Activated CD4-positive, alpha-beta T cell treated with anti-CD3 and anti-CD28 coated beads for 1 hour (primary cell): ENCODE results near the gene RBM28.
"Not testable (repeated sequence)": the region's sequence is repeated elsewhere in the genome, so short reads cannot be mapped to it uniquely, and the experiment has no call there.

Experiments
- DNase-seq: peaks from one replicate; pipeline ENCODE4 v3.0.0-alpha.2; 2020

RBM28 gene

DNA sequence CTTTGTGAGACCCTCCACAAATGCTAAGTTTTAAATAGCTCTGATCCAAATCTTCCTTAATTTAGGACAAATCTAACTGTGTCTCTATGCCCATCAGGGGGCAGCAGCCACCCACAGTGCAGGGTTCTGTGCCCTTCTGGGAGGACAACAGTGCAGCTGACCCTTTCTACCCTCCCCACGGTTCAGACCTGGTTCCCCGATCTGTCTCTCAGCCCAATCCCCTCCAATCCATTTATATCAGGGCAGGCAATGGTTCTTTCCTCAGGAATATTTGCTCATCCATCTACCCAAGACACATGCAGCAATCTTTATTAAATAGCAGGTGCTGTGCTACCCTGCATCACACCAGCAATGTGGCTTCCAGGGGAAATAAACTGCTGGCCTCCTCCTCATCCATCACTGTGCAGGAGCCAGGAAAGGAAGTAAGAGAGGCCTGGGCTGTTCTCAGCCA, 4.0 kb upstream of the RBM28 start:
- DNase-seq = no peak

DNA sequence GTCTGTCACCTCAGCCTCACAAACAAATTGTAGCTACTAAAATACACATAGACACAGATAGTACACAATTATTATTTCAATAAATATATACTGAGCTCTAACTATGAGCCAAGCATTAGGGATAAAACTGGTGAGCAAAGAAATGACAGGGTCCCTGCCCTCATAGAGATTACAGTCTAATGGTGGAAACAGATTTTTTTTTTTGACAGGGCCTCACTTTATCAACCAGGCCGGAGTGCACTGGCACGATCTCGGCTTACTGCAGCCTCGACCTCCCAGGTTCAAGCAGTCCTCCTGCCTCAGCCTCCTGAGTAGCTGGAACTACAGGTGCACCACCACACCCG, 695 bp upstream of the RBM28 start:
- DNase-seq = no peak

DNA sequence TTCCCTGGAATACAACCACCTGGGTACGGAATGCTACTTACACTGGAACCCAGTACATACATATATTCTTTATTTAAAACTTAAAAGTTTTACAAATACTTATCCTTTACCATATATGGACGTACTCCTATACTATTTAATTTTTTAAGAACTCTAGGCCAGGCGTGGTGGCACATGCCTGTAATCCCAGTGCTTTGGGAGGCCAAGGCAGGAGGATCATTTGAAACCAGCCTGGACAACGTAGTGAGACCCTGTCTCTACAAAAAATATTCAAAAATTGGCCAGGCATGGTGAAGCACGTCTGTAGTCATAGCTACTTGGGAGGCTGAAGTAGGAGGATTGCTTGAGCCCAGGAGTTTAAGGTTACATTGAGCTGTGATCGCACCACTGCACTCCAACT, 2.0 kb downstream of the RBM28 start:
- no peak for DNase-seq

- no peak for DNase-seq
These were observed 8.0 kb downstream of the RBM28 start for GRCh38 chr7:128335730-128336129.

DNA sequence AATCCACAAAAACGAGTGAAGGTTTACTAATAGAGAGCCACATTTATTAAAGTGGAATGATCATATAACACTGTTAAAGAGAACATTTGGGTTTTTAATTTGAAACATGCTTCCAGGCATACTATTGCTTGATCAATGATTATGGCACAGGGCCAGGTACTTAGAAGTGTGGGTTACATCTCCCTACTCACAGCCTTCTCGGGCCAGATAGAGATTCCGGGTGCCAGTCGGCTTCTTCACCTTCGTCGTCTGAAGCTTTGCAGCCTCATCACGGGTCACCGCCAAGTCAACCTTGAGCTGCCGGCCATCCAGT, 19.4 kb downstream of the RBM28 start:
- no peak for DNase-seq

GRCh38 chr7:128323459-128324367, 20.0 kb downstream of the RBM28 start:
- DNase-seq = no peak

- no peak for DNase-seq
These were observed 20.7 kb downstream of the RBM28 start for GRCh38 chr7:128323040-128323439.

DNA sequence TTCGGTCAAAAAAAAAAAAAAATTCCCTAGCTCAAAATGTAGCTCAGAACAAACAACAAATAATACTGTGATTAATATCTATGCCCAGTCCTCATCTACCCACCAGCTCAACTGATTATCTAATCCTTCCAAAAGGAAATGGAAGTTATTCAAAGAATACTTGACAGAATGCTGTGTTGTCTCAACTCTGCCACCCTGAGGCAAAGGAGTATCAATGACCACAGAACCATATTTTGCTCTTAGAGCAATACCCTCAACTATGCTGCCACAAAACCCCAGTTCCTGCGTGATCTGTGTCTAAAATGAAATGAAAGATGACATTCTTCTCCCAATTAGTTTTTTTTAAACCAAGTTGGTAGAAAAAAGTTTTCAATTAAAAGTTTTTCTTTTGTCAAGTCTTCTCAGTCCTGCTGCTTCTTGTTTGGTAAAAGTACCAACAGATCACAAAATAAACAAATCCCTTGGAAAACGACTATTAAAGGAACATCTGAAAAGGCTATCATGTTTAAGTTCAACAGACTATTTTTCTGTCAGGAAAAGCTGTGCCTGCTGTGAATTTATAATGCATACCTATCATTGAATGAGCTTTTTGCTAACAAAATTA, 21.6 kb downstream of the RBM28 start:
- DNase-seq = no peak

DNA sequence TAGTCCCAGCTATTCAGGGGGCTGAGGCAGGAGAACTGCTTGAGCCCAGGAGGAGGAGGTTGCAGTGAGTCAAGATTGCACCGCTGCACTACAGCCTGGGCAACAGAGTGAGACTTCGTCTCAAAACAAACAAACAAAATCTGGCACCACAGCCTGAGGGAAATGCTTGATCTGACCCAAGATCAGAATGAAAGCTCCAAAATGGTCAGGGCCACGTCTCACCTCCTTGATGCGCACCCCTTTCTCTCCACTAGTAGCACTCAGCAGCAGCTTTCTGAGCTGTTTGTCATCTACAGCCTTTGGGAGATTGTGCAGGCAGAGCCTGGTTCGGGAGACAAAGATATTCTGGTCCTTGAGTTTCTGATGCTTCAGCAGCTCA, 22.7 kb downstream of the RBM28 start:
- no peak for DNase-seq

GRCh38 chr7:128318691-128319090, 25.0 kb downstream of the RBM28 start:
- DNase-seq = no peak

GRCh38 chr7:128311013-128311412, 32.7 kb downstream of the RBM28 start:
- no peak for DNase-seq

DNA sequence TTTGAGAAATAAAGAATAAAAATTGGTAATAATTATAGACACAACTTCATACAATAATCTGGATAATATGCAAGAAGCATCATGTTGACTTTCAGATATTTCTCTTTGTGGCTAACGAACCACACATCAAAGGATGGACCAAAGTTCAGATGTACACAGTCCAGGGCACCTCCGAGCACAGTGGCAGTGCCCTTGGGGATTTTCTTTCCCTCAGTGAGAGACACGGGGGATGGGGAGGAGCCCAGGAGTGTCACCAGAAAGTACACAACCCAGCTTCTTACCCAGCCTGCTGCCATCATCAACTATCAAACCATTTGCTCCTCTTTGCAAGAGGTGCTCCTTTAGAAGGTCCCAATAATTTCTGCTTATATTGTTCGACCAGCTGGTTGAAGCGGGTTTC, 33.2 kb downstream of the RBM28 start:
- no peak for DNase-seq

DNA sequence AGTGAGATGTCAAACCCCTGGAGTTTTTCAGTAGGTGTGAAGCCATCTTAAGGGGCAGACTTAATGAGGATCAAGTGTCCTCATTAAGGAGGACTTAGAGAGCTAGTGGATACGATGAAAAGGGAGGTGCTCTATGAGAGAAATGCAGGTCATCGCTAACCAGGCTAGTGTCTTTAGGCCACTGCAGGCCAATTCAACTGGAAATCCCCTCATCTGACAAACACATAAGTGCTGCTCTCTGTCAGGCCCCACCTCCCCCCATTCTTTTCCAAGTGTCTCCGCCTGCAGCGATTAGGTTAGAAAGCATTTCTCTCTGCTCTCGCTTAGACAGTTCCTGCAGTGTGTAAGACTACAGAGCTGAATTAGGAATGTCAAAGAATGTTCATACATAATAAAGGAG, 33.7 kb downstream of the RBM28 start:
- no peak for DNase-seq

- no peak for DNase-seq
These were observed 34.6 kb downstream of the RBM28 start for GRCh38 chr7:128309124-128309523.

DNA sequence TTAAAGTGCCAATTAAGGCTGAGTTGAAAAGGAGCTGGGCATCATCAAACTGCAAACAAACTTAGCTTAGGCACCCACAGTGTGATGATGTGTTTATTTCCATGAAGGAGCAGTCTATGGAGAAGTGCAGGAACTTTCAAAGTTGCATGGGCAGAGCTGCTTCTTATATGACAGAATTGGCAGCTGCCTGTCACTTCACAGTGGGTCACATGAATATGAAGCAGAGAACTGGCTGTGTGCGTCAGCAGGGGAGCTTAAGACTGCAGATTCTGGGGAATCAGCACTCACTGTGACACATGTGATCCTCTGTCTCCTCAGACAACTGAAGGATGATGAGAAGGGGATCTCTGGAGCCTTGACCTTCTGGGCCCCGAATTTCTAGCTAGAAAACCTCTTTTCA, 36.6 kb downstream of the RBM28 start:
- no peak for DNase-seq

- DNase-seq = no peak
These were observed 39.5 kb downstream of the RBM28 start for GRCh38 chr7:128304212-128304611.

- DNase-seq = no peak
These were observed 40.1 kb downstream of the RBM28 start for GRCh38 chr7:128303643-128304042.

GRCh38 chr7:128303133-128303532, 40.6 kb downstream of the RBM28 start:
- DNase-seq = no peak

- DNase-seq = no peak
These were observed 41.6 kb downstream of the RBM28 start for GRCh38 chr7:128302139-128302538.

GRCh38 chr7:128299109-128299607, 44.5 kb downstream of the RBM28 start:
- DNase-seq = no peak

DNA sequence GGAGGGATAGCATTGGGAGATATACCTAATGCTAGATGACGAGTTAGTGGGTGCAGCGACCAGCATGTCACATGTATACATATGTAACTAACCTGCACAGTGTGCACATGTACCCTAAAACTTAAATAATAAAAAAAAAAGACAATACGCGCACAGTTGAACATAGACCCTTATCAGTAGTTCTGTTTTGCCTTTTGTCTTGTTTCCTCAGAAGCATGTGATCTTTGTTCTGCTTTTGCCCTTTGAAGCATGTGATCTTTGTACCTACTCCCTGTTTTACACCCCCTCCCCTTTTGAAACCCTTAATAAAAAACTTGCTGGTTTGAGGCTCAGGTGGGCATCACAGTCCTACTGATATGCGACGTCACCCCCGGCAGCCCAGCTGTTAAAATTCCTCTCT, 45.7 kb downstream of the RBM28 start:
- not testable (repeated sequence) for DNase-seq

GRCh38 chr7:128287556-128287955, 56.2 kb downstream of the RBM28 start:
- DNase-seq = no peak

DNA sequence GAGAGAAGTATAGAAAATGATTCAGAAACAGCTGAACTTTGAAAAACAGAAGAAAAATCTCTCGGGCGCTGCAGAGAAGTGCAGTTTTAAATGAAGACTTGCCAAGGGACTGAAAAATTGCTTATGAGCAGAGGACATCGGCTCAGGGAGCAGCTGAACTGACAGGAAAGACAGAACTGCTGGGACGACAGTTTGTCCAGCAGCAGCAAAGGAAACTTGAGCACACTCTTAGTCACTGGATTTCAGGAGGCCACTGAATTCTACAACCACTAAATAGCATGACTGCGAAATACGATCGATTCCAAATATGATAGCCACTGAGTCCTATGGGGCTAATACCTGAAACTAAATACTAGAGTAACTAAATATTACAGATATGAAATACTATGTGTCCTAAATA, 59.6 kb downstream of the RBM28 start:
- no peak for DNase-seq

DNA sequence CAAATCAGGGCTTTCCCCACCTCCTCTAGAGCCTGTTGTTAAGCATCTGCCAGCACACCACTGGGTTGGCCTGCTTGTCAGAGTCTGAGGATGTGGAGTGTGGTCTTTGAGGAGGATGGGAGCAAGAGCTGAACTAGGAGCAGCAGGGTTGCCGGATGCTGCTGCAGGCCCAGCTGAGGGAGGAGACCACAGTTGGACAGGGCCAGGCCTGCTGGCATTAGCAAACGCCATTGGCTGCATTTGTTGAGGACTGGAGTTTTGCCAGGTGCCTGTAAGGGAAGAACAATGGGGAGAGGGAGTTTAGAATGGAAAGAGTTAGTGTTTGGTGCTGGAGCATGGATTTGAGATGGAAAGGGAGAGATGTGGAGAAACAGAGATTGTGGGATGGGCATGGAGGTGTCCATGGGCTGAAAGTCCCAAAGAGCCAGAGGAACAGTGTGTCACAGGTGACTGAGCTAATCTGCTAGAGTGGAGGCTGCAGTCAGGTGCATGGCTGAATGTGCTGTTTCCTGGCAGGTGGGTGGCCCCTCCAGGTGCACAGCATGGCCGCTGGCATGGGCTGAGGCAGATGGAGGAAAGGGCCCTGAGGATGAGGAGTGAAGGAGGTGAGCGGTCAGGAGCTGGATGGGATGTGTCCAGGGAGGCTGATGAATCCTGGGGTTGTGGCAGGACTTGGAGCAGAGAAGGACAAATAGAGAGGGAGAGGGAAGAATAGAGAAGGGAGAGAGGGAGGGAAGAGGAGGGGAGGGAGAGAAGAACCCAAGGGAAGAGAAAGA, 61.9 kb downstream of the RBM28 start:
- DNase-seq = no peak
